ENCODE results near the gene CEMP1.

The CEMP1 gene

DNA sequence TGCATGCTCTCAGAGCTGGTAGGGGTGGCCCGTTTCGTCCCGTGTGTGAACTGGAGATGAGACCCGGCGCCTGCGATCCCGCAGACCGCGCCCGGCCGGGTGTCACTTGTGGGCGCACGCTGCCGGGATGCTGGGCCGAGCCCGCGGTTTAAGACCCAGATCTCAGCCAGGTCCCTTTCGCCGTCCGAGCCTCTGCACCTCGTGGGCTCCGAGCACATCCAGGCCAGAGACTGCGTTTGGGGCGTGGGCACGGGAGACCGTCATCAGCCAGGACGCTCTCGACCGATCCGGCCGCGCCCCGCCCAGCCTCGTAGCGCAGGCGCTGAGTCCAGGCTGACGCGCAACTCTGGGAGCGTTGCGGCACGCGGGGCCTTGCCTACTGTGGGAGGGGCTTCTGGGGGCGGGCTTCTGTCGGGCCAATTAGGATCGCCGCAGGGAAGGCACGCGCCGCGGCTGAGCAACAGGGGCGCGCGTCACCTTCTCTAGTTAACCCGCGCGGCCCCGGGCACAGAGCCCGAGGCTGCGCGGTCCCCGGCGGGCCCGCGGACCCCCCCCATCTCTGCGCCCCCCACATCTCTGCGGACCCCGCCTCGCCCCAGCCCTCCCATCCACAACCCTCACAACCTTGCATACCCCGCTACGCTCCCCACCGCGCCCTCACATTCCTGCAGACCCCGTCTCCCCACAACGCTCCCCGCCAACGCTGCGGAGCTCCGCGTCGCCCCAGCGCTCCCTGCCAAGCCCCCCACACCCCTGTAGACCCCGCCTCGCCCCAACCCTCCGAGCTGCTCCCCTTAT lies 687 bp upstream of the CEMP1 start:
- Histone ChIP-seq H3K36me3 (ENCODE audit: insufficient read depth, low read length) (peaks cover 19% of the 10 kb centered on the region), H2AFZ (ENCODE audit: low read depth, low read length) (peak overlapping the region; percentile 6), H3K4me3 (ENCODE audit: low read length) (peak overlapping the region; percentile 50), H3K4me1 (ENCODE audit: insufficient read depth, low read length) (peaks cover 13% of the 10 kb centered on the region), H3K27me3 (ENCODE audit: insufficient read depth, low read length) (no peaks in the 10 kb centered on the region), H3K9me3 (ENCODE audit: low read length) (no peaks in the 10 kb centered on the region)

DNA sequence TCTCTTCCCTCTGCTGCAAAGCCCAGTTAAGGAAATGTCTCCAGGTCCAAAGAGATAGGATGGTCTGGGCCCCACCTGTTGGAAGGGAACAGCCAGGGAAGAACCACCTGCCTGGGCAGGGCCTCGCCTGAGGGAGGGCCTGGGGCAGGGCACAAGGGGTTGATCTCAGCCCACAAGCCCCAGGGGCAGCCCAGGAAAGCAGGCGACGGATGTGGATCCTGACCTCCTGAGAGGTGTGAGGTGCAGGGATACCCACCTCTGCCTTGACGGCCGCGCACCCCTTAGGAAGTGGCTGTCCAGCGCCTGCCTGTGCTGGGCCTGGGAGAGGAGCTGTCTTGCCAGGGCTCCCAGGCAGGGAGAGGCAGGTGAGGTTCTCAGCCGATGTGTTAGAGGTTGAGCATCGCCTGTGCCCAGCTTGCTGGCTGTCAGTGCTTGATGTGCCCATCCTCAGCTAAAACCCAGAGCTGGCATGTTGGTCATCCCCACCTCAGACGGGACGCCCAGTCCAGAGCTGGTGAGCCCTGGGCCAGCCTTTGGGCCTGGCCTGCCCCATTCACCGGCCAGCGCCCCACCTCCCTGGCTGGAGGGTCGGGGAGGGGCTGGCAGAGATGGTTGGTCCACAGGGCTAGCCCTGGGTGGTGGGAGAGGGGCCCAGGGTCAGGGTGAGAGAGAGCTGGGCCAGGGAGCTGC lies 434 bp downstream of the CEMP1 start:
- Histone ChIP-seq H2AFZ (ENCODE audit: low read depth, low read length) (no peak overlapping the region), H3K27me3 (ENCODE audit: insufficient read depth, low read length) (no peaks in the 10 kb centered on the region), H3K4me1 (ENCODE audit: insufficient read depth, low read length) (peaks cover 13% of the 10 kb centered on the region), H3K36me3 (ENCODE audit: insufficient read depth, low read length) (peaks cover 19% of the 10 kb centered on the region), H3K9me3 (ENCODE audit: low read length) (no peaks in the 10 kb centered on the region), H3K4me3 (ENCODE audit: low read length) (peak overlapping the region; percentile 50)

DNA sequence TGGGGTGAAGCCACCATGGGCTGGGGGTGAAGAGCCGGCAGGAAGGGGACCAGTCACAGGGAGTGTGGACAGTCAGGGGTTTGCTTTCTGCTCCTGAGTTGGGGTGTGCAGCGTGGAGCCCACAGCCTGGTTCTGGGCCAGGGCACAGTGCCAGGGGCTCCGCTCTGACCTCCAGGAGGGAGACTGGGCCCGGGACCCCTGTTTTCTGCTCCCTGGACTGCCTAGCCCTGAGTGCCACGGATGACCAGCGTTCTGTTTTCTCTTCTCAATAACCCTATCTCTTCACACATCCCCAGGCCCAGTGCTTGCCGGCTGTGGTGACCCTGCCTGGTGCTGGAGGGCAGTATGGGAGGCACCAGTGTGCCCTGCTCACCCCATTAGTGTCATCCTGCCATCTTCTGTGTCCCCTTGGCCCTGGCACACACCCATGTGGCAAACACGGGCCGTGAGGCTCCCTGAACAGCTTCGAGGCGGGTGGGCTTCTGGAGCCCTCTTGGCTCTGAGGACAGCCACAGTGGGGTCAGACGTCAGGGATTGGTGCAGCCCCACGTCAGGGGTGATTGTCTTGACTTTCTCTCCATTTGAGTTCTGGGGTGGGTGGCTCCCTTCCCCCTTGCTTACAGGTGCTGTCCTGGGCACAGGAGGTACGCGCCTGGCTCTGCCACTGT lies 1.1 kb downstream of the CEMP1 start:
- Histone ChIP-seq H3K27me3 (ENCODE audit: insufficient read depth, low read length) (no peaks in the 10 kb centered on the region), H3K4me1 (ENCODE audit: insufficient read depth, low read length) (peaks cover 13% of the 10 kb centered on the region), H3K36me3 (ENCODE audit: insufficient read depth, low read length) (peaks cover 19% of the 10 kb centered on the region), H3K9me3 (ENCODE audit: low read length) (no peaks in the 10 kb centered on the region), H2AFZ (ENCODE audit: low read depth, low read length) (no peak overlapping the region), H3K4me3 (ENCODE audit: low read length) (no peak overlapping the region)

DNA sequence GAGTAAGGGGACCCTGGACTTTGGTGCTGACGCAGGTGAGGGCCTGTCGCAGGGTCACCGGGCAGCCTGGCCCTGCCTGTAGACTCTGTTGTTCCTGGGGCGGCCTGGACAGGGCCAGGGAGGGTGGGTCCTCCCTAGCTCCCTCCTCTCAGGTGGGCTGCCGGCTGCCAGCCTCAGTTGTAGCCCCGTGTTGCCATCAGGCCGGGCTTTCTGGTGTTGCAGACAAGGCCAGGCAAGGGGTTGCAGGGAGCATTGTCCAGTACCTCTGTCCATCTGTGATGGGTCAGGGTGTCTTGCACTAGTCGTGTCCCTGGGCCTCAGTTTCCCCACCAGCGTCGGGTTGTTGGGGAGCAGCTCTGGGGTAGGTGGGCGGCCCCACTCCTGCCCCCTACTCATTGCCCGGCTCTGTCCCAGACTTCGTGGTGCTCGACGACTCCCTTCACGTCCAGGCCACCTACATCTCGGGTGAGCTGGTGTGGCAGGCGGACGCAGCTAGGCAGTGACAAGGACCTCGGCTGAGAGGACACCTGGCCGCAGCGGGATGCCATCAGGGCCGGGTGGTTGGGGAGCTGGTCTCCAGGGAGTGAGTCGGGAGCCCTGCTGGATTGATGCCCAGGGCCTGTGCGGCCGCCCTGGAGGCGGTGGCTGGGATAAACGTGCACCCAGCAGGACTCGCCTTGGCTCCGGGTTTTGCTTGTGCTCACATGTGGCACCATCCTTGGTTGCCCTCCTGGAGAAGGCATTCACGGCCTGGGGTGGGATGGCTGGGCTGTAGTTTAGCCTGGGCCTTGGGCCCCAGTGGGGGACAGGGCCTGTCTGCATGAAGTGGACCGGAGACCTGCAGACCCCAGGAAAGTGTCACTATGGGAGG lies 1.9 kb downstream of the CEMP1 start:
- Histone ChIP-seq H2AFZ (ENCODE audit: low read depth, low read length) (no peak overlapping the region), H3K4me3 (ENCODE audit: low read length) (no peak overlapping the region), H3K9me3 (ENCODE audit: low read length) (no peaks in the 10 kb centered on the region), H3K36me3 (ENCODE audit: insufficient read depth, low read length) (peaks cover 23% of the 10 kb centered on the region), H3K27me3 (ENCODE audit: insufficient read depth, low read length) (no peaks in the 10 kb centered on the region), H3K4me1 (ENCODE audit: insufficient read depth, low read length) (peaks cover 13% of the 10 kb centered on the region)

DNA sequence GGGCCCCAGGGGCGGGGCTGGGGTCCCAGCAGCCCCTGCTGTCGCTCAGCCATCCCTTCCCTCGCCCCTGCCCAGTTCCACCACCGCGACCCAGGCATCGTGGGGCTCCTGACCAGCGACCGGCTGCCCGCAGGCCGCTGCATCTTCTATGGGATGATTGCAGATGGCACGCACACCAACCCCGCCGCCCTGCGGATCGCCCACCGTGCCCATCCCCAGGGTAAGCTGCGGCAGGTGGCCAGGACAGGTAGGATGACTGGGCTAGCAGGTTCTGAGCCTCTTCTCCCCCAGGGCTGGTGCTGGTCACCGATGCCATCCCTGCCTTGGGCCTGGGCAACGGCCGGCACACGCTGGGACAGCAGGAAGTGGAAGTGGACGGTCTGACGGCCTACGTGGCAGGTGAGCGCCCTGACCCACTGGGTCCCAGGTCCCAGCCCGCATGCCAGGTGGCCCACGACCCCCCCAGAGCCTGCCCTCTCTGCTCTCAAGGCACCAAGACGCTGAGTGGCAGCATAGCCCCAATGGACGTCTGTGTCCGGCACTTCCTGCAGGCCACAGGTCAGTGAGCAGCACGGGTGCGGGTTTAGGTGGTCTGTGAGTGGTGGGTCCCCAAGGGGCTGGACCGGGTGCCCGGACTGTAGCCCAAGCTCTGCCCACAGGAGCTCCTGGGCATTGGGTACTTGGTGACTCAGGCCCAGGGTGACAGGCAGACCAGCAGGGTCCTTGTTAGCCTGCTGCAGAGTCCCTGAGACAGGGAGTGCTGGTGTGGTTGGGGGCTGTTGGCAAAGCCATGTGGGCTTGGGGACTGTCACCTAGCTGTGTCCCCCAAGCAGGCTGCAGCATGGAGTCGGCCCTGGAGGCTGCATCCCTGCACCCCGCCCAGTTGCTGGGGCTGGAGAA lies 2.8 kb downstream of the CEMP1 start:
- H3K9me3 ChIP-seq (ENCODE audit: low read length) = no peaks in the 10 kb centered on the region
- H3K36me3 ChIP-seq (ENCODE audit: insufficient read depth, low read length) = peaks cover 32% of the 10 kb centered on the region
- peaks cover 13% of the 10 kb centered on the region for H3K4me1 ChIP-seq (ENCODE audit: insufficient read depth, low read length)
- H2AFZ ChIP-seq (ENCODE audit: low read depth, low read length) = no peak overlapping the region
- no peak overlapping the region for H3K4me3 ChIP-seq (ENCODE audit: low read length)
- H3K27me3 ChIP-seq (ENCODE audit: insufficient read depth, low read length) = no peaks in the 10 kb centered on the region

DNA sequence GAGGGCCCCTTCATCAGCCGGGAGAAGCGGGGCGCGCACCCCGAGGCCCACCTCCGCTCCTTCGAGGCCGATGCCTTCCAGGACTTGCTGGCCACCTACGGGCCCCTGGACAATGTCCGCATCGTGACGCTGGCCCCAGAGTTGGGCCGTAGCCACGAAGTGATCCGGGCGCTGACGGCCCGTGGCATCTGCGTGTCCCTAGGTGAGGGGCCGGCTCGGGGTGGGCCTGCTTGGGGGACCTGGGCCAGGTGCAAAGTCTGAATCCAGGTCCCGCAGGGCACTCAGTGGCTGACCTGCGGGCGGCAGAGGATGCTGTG lies 3.5 kb downstream of the CEMP1 start:
- Histone ChIP-seq H3K4me1 (ENCODE audit: insufficient read depth, low read length) (peaks cover 12% of the 10 kb centered on the region), H3K27me3 (ENCODE audit: insufficient read depth, low read length) (no peaks in the 10 kb centered on the region), H3K36me3 (ENCODE audit: insufficient read depth, low read length) (peaks cover 36% of the 10 kb centered on the region), H3K9me3 (ENCODE audit: low read length) (no peaks in the 10 kb centered on the region), H3K4me3 (ENCODE audit: low read length) (no peak overlapping the region), H2AFZ (ENCODE audit: low read depth, low read length) (no peak overlapping the region)

DNA sequence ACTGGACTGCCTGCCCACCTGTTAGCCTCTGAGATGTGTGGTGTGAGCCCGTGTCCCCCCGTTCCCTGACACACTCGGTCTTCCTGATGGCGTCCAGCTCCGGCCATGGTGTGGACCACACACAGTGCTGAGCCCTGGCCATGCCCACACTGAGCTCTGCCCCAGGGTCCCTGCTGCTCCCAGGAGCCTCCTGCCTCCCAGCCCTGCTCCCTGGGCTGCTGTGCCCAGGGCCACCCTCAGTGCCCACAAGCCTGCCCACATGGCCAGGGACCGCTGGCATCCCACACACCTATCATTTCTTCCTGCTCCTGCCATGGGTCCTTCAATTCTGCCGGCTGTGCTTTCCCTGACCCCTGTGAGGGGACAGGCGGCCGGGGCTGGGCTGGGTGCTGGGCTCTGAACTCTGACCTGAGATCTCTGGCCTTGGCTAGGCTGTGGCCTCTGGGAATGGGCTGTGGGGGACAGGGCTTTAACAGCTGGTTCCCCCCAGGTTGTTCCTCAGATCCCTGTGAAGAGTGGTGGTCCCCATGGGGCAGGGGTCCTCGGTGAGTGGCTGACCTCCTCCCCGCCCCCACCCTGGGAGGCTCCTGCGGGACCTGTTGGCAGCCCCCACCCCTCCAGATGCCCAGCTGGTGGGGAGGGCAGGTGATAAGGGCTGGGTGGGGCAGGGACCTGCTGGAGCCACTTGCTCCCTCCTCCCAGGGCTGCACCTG lies 4.0 kb downstream of the CEMP1 start:
- Histone ChIP-seq H2AFZ (ENCODE audit: low read depth, low read length) (no peak overlapping the region), H3K4me3 (ENCODE audit: low read length) (no peak overlapping the region), H3K36me3 (ENCODE audit: insufficient read depth, low read length) (peaks cover 36% of the 10 kb centered on the region), H3K27me3 (ENCODE audit: insufficient read depth, low read length) (no peaks in the 10 kb centered on the region), H3K4me1 (ENCODE audit: insufficient read depth, low read length) (peaks cover 7% of the 10 kb centered on the region), H3K9me3 (ENCODE audit: low read length) (no peaks in the 10 kb centered on the region)

DNA sequence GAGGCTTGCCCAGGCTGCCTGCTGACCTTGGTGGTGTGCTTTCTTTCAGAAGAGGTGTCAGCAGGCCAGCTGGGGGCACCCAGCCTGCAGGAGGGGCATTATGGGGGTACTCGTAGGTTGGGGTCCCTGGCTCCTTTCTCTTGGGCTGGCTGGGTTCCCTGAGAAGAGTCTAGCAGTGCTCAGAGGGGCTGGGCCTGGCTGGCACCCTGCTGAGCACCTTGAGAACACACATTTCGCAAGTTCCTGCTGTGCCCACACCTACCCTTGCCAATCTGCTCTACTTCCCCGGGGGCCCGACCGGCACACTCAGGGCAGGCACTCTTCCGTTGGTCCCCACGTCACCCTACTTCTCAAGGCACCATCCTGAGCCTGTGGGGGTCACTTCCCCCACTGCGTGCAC lies 5.1 kb downstream of the CEMP1 start:
- Histone ChIP-seq H3K4me1 (ENCODE audit: insufficient read depth, low read length) (peaks cover 6% of the 10 kb centered on the region), H3K4me3 (ENCODE audit: low read length) (no peak overlapping the region), H3K9me3 (ENCODE audit: low read length) (no peaks in the 10 kb centered on the region), H3K36me3 (ENCODE audit: insufficient read depth, low read length) (peaks cover 36% of the 10 kb centered on the region), H2AFZ (ENCODE audit: low read depth, low read length) (no peak overlapping the region), H3K27me3 (ENCODE audit: insufficient read depth, low read length) (no peaks in the 10 kb centered on the region)

DNA sequence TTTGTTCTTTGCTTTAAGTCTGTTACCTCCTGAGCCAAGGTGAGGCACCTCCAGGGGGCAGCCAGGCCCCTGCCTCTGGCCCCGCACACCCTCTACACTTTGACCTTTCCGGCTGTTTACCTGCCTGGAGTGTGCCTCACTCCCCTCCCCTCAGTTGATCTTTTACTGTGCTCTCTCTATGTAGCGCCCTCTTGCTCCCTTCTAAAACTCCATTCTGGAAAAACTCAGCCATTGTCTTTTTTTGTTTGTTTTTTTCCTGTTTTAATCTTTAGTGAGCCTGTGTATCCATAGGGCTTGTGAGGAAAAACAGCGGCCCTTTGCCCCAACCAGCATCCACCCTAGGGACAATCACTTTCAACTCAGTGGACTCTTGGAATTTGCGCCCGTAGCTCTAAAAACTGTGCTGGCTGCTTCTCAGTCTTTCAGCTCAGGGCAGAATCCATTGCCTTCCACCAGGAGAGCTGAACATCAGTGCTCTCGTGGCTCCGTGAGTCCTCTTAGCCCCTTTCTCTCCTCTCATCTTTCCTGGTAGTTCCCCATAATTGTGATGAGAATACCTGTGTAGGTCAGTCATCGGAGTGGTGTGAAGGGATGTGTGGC lies 6.8 kb downstream of the CEMP1 start:
- H3K27me3 ChIP-seq (ENCODE audit: insufficient read depth, low read length) = no peaks in the 10 kb centered on the region
- no peak overlapping the region for H3K4me3 ChIP-seq (ENCODE audit: low read length)
- peaks cover 13% of the 10 kb centered on the region for H3K4me1 ChIP-seq (ENCODE audit: insufficient read depth, low read length)
- peaks cover 32% of the 10 kb centered on the region for H3K36me3 ChIP-seq (ENCODE audit: insufficient read depth, low read length)
- H3K9me3 ChIP-seq (ENCODE audit: low read length) = no peaks in the 10 kb centered on the region
- no peak overlapping the region for H2AFZ ChIP-seq (ENCODE audit: low read depth, low read length)

DNA sequence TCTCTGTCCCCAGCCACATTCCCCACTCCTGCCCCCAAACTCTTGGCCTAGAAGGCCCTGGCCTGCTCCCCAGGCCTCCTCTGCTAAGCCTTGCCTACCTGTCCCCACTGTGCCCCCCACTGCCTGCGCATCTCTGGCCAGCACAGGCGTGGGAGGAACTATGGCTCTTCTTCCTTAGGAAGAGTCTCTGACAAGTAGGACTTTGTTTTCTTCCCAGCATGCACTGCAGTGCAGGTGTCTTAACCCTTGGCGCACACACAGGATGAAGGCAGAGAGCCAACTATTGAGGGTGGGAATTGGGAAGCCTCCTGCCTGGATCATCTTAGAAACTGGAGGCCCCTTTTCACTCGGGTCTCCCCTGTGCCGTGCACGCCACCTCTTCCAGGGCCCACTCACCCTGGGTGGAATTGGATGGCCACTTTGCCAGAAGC lies 7.4 kb downstream of the CEMP1 start:
- Histone ChIP-seq H3K36me3 (ENCODE audit: insufficient read depth, low read length) (peaks cover 31% of the 10 kb centered on the region), H3K27me3 (ENCODE audit: insufficient read depth, low read length) (no peaks in the 10 kb centered on the region)

DNA sequence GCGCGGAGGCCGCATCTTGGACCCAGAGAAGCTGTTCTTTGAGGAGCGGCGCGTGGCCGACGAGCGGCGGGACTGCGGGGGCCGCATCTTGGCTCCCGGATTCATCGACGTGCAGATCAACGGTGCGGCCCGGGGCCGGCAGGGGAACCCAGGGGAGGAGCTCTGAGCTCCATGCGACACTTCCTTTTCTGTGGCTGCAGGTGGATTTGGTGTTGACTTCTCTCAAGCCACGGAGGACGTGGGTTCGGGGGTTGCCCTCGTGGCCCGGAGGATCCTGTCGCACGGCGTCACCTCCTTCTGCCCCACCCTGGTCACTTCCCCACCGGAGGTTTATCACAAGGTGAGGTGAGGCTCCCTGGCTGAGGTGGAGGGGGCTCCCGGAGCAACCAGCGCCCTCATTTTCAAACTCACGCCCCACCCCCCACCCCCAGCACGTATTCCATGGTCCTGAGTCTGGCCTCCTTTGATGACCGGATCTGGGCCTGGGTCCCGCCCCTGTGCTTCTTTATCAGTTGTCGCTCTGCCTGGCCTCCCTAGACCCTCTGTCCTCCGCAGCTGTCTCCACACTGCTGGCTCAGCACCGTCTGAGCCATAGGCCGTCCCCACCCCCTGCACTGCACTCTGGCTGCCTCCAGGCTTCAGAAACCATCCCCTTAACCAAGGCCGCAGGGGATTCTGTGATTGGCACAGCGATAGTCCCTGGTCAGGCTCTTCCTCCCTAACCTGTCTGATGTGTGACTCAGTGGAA lies 10.2 kb downstream of the CEMP1 start:
- Histone ChIP-seq H3K4me1 (ENCODE audit: insufficient read depth, low read length) (peaks cover 25% of the 10 kb centered on the region), H3K36me3 (ENCODE audit: insufficient read depth, low read length) (peaks cover 26% of the 10 kb centered on the region), H2AFZ (ENCODE audit: low read depth, low read length) (no peak overlapping the region), H3K27me3 (ENCODE audit: insufficient read depth, low read length) (no peaks in the 10 kb centered on the region), H3K4me3 (ENCODE audit: low read length) (peak overlapping the region; percentile 73), H3K9me3 (ENCODE audit: low read length) (no peaks in the 10 kb centered on the region)

More for the DNA sequence above, 7.4 kb downstream of the CEMP1 start:
- Histone ChIP-seq H3K4me3 (ENCODE audit: low read length) (no peak overlapping the region), H2AFZ (ENCODE audit: low read depth, low read length) (no peak overlapping the region), H3K9me3 (ENCODE audit: low read length) (no peaks in the 10 kb centered on the region), H3K4me1 (ENCODE audit: insufficient read depth, low read length) (peaks cover 18% of the 10 kb centered on the region)
